SK-N-SH treated with all-trans-retinoic acid at 6 μM for 48 hours (cell line): ENCODE results near the gene RIPK4.

ENCODE experiments used
- ATAC-seq: fragments of 200-7000 bp; cut with Tn5 transposase; 3 replicates; pipeline ENCODE4 v1.9.1; 2020; ENCODE audit warnings: mild to moderate bottlenecking, moderate library complexity
- ARNTL ChIP-seq: fragments of 450-650 bp; formaldehyde crosslinking; IDR thresholded peaks from 2 replicates; pipeline ENCODE4 v1.5.0; 2020; ENCODE audit warnings: low read depth, mild to moderate bottlenecking, moderate library complexity, borderline replicate concordance
- BACH2 ChIP-seq: fragments of 250-450 bp; sonication (Bioruptor Pico); IDR thresholded peaks from 2 replicates; pipeline ENCODE4 v1.9.0; 2021; ENCODE audit warnings: mild to moderate bottlenecking, borderline replicate concordance
- CSDC2 ChIP-seq: fragments of 250-450 bp; sonication (Bioruptor Pico); IDR thresholded peaks from 2 replicates; pipeline ENCODE4 v1.5.0; 2020; ENCODE audit warnings: mild to moderate bottlenecking, moderate library complexity
- ESRRG ChIP-seq: fragments of 250-450 bp; sonication (Bioruptor Pico); IDR thresholded peaks from 2 replicates; pipeline ENCODE4 v1.6.1; 2021; ENCODE audit warnings: mild to moderate bottlenecking
- GLIS3 ChIP-seq: fragments of 250-450 bp; sonication (Bioruptor Pico); IDR thresholded peaks from 2 replicates; pipeline ENCODE4 v1.5.0; 2020; ENCODE audit warnings: mild to moderate bottlenecking, moderate library complexity
- ISL1 ChIP-seq: fragments of 250-450 bp; sonication (Bioruptor Pico); IDR thresholded peaks from 2 replicates; pipeline ENCODE4 v2.1.2; 2022; ENCODE audit warnings: mild to moderate bottlenecking, moderate library complexity
- OSR1 ChIP-seq: fragments of 250-450 bp; sonication (Bioruptor Pico); IDR thresholded peaks from 2 replicates; pipeline ENCODE4 v1.8.0; 2022; ENCODE audit warnings: moderate library complexity, mild to moderate bottlenecking, inconsistent platforms
- POU6F1 ChIP-seq: fragments of 250-450 bp; sonication (Bioruptor Pico); IDR thresholded peaks from 2 replicates; pipeline ENCODE4 v1.8.0; 2021; ENCODE audit warnings: low read depth, mild to moderate bottlenecking, moderate library complexity, borderline replicate concordance
- PPARA ChIP-seq: fragments of 250-450 bp; sonication (Bioruptor Pico); IDR thresholded peaks from 2 replicates; pipeline ENCODE4 v1.5.0; 2020; ENCODE audit warnings: mild to moderate bottlenecking, borderline replicate concordance
- RARB ChIP-seq: fragments of 250-450 bp; sonication (Bioruptor Pico); IDR thresholded peaks from 2 replicates; pipeline ENCODE4 v1.8.0; 2021; ENCODE audit warnings: mild to moderate bottlenecking, moderate library complexity
- SNAI2 ChIP-seq: fragments of 250-450 bp; sonication (Bioruptor Pico); IDR thresholded peaks from 2 replicates; pipeline ENCODE4 v1.5.0; 2020; ENCODE audit warnings: mild to moderate bottlenecking, moderate library complexity
- TCF4 ChIP-seq: fragments of 250-450 bp; sonication (Bioruptor Pico); IDR thresholded peaks from 2 replicates; pipeline ENCODE4 v1.8.0; 2021; ENCODE audit warnings: mild to moderate bottlenecking, moderate library complexity, borderline replicate concordance
- TOX ChIP-seq: fragments of 250-450 bp; sonication (Bioruptor Pico); IDR thresholded peaks from 2 replicates; pipeline ENCODE4 v1.8.0; 2021; ENCODE audit warnings: mild to moderate bottlenecking, moderate library complexity, borderline replicate concordance
- ZC3H10 ChIP-seq: fragments of 250-450 bp; sonication (Bioruptor Pico); IDR thresholded peaks from 2 replicates; pipeline ENCODE4 v1.5.1; 2021; ENCODE audit warnings: mild to moderate bottlenecking, moderate library complexity
- ZFP3 ChIP-seq: fragments of 250-450 bp; sonication (Bioruptor Pico); IDR thresholded peaks from 2 replicates; pipeline ENCODE4 v1.5.0; 2020; ENCODE audit warnings: mild to moderate bottlenecking, moderate library complexity
- ZFP30 ChIP-seq: fragments of 450-650 bp; formaldehyde crosslinking; IDR thresholded peaks from 2 replicates; pipeline ENCODE4 v1.5.0; 2022; ENCODE audit warnings: mild to moderate bottlenecking, moderate library complexity
- ZNF565 ChIP-seq: fragments of 450-650 bp; formaldehyde crosslinking; conservative IDR thresholded peaks from 2 replicates; pipeline ENCODE4 v1.5.0; 2020; ENCODE audit warnings: low read depth, mild to moderate bottlenecking, moderate library complexity
- ZNF70 ChIP-seq: fragments of 450-650 bp; formaldehyde crosslinking; IDR thresholded peaks from 2 replicates; pipeline ENCODE4 v1.5.0; 2020; ENCODE audit warnings: mild to moderate bottlenecking, moderate library complexity
- ZNF8 ChIP-seq: fragments of 450-650 bp; formaldehyde crosslinking; IDR thresholded peaks from 2 replicates; pipeline ENCODE4 v1.5.0; 2020; ENCODE audit warnings: mild to moderate bottlenecking, moderate library complexity
- TF ChIP-seq, protein P1 (sequence below): fragments of 250-450 bp; sonication (Bioruptor Pico); IDR thresholded peaks from 2 replicates; pipeline ENCODE4 v1.8.0; 2020; ENCODE audit warnings: mild to moderate bottlenecking, moderate library complexity, borderline replicate concordance
- TF ChIP-seq, protein P2 (sequence below): fragments of 250-450 bp; sonication (Bioruptor Pico); IDR thresholded peaks from 2 replicates; pipeline ENCODE4 v1.5.0; 2020; ENCODE audit warnings: mild to moderate bottlenecking, moderate library complexity

Gene RIPK4

GRCh38 chr21:41768437-41769042 is 1.7 kb upstream of the RIPK4 start:
- no peak for TF ChIP-seq GLIS3 (CRISPR knock-in tag)

GRCh38 chr21:41767606-41768436 is 969 bp upstream of the RIPK4 start:
- peak; percentile 65 for ATAC-seq
- TF ChIP-seq OSR1 (CRISPR knock-in tag) (no peak), TCF4 (no peak), ZNF8 (CRISPR knock-in tag) (no peak), ZFP30 (CRISPR knock-in tag) (no peak), CSDC2 (no peak), TOX (CRISPR knock-in tag) (no peak), ZNF565 (CRISPR knock-in tag) (no peak), SNAI2 (CRISPR knock-in tag) (no peak), ZFP3 (CRISPR knock-in tag) (no peak), ESRRG (no peak), ZNF70 (CRISPR knock-in tag) (no peak), ARNTL (CRISPR knock-in tag) (no peak), ZC3H10 (CRISPR knock-in tag) (no peak), RARB (CRISPR knock-in tag) (no peak), ISL1 (no peak), BACH2 (CRISPR knock-in tag) (no peak), PPARA (no peak)
- TF ChIP-seq, protein P1, sequence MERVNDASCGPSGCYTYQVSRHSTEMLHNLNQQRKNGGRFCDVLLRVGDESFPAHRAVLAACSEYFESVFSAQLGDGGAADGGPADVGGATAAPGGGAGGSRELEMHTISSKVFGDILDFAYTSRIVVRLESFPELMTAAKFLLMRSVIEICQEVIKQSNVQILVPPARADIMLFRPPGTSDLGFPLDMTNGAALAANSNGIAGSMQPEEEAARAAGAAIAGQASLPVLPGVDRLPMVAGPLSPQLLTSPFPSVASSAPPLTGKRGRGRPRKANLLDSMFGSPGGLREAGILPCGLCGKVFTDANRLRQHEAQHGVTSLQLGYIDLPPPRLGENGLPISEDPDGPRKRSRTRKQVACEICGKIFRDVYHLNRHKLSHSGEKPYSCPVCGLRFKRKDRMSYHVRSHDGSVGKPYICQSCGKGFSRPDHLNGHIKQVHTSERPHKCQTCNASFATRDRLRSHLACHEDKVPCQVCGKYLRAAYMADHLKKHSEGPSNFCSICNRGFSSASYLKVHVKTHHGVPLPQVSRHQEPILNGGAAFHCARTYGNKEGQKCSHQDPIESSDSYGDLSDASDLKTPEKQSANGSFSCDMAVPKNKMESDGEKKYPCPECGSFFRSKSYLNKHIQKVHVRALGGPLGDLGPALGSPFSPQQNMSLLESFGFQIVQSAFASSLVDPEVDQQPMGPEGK (CRISPR knock-in tag): no peak
- TF ChIP-seq, protein P2, sequence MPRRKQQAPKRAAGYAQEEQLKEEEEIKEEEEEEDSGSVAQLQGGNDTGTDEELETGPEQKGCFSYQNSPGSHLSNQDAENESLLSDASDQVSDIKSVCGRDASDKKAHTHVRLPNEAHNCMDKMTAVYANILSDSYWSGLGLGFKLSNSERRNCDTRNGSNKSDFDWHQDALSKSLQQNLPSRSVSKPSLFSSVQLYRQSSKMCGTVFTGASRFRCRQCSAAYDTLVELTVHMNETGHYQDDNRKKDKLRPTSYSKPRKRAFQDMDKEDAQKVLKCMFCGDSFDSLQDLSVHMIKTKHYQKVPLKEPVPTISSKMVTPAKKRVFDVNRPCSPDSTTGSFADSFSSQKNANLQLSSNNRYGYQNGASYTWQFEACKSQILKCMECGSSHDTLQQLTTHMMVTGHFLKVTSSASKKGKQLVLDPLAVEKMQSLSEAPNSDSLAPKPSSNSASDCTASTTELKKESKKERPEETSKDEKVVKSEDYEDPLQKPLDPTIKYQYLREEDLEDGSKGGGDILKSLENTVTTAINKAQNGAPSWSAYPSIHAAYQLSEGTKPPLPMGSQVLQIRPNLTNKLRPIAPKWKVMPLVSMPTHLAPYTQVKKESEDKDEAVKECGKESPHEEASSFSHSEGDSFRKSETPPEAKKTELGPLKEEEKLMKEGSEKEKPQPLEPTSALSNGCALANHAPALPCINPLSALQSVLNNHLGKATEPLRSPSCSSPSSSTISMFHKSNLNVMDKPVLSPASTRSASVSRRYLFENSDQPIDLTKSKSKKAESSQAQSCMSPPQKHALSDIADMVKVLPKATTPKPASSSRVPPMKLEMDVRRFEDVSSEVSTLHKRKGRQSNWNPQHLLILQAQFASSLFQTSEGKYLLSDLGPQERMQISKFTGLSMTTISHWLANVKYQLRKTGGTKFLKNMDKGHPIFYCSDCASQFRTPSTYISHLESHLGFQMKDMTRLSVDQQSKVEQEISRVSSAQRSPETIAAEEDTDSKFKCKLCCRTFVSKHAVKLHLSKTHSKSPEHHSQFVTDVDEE (CRISPR knock-in tag): no peak

More at GRCh38 chr21:41768437-41769042, 1.7 kb upstream of the RIPK4 start:
- peak; percentile 85 for ATAC-seq

GRCh38 chr21:41765973-41766882 is 624 bp downstream of the RIPK4 start:
- ATAC-seq: no peak
- TF ChIP-seq OSR1 (CRISPR knock-in tag) (no peak), CSDC2 (no peak), ZNF565 (CRISPR knock-in tag) (no peak), ISL1 (no peak), ARNTL (CRISPR knock-in tag) (no peak), BACH2 (CRISPR knock-in tag) (no peak), ZNF8 (CRISPR knock-in tag) (no peak)
- TF ChIP-seq, protein P1 (CRISPR knock-in tag): no peak

- no peak for ATAC-seq
- TF ChIP-seq TOX (CRISPR knock-in tag) (no peak), ZNF8 (CRISPR knock-in tag) (no peak), ZFP30 (CRISPR knock-in tag) (no peak), ZC3H10 (CRISPR knock-in tag) (no peak), POU6F1 (CRISPR knock-in tag) (no peak), SNAI2 (CRISPR knock-in tag) (no peak), ZNF565 (CRISPR knock-in tag) (no peak), ESRRG (no peak)
Observed at GRCh38 chr21:41765420-41765821, 1.4 kb downstream of the RIPK4 start.
